GM13977 (cell line): ENCODE measurements around the gene LPP.

Experiments
- DNase-seq: peaks from one replicate; pipeline ENCODE4 v3.0.0; 2012; ENCODE audit warnings: low spot score
- CTCF ChIP-seq: IDR thresholded peaks from 2 replicates; pipeline ENCODE4 v1.5.1; 2012; ENCODE audit warnings: mild to moderate bottlenecking, control low read depth; ENCODE audit not compliant: insufficient read depth; ENCODE audit errors: extremely low read depth, missing control alignments
- in situ Hi-C: fragments of 300-500 bp; cut with MboI; formaldehyde crosslinking; loops from one replicate; pipeline ENCODE4 v1.12.0; 2022; ENCODE audit warnings: low sequenced_read_pairs, low pct_unique_long_range_greater_than_20kb, mixed read lengths, inconsistent platforms; ENCODE audit not compliant: unreplicated experiment

LPP gene

GRCh38 chr3:188659449-188660090, 505.6 kb downstream of the LPP start:
- TF ChIP-seq CTCF = no peak
- DNase-seq = no peak
- in situ Hi-C loops = no loop called here

GRCh38 chr3:188660415-188660814, 506.5 kb downstream of the LPP start:
- in situ Hi-C loops = no loop called here
- no peak for DNase-seq
- no peak for TF ChIP-seq CTCF

- TF ChIP-seq CTCF = no peak
- in situ Hi-C loops = no loop called here
- DNase-seq = no peak
These were observed 507.8 kb downstream of the LPP start for GRCh38 chr3:188661806-188662205.

- in situ Hi-C loops = no loop called here
- no peak for DNase-seq
- no peak for TF ChIP-seq CTCF
These were observed 508.3 kb downstream of the LPP start for GRCh38 chr3:188662214-188662613.

GRCh38 chr3:188662795-188663194, 508.8 kb downstream of the LPP start:
- no peak for TF ChIP-seq CTCF
- DNase-seq = no peak
- in situ Hi-C loops = no loop called here

GRCh38 chr3:188663839-188664238, 509.9 kb downstream of the LPP start:
- no peak for TF ChIP-seq CTCF
- in situ Hi-C loops = no loop called here

More at GRCh38 chr3:188663839-188664238, 509.9 kb downstream of the LPP start:
- no peak for DNase-seq
